Measurements from ENCODE around the gene SND1.

DNA sequence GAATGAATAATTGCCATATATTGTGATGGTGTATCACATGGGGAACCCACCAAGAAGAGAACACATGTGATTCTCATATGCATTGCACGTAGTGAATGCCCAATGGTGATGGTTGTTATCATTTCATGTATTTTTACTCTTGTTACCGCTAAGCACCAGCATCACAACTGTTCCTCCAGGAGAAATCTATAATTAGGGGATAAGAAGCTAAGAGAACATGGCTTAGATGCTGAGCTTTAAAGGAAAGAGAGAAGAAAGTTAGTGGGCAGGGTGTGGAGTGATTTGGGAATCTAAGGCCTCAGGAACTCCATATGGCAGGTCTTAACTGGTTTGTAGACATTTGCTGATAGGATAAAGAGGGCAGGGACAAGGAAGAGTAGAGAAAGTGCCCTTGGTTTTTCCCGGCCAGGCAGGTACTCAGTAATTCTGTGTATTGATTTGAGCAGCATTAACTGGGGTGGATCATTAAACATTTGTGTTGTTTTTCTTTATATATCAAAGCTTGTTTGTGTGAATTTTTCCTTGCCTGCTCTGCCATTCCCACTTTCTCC is 233.3 kb downstream of the SND1 start:
- TF ChIP-seq, protein P1, sequence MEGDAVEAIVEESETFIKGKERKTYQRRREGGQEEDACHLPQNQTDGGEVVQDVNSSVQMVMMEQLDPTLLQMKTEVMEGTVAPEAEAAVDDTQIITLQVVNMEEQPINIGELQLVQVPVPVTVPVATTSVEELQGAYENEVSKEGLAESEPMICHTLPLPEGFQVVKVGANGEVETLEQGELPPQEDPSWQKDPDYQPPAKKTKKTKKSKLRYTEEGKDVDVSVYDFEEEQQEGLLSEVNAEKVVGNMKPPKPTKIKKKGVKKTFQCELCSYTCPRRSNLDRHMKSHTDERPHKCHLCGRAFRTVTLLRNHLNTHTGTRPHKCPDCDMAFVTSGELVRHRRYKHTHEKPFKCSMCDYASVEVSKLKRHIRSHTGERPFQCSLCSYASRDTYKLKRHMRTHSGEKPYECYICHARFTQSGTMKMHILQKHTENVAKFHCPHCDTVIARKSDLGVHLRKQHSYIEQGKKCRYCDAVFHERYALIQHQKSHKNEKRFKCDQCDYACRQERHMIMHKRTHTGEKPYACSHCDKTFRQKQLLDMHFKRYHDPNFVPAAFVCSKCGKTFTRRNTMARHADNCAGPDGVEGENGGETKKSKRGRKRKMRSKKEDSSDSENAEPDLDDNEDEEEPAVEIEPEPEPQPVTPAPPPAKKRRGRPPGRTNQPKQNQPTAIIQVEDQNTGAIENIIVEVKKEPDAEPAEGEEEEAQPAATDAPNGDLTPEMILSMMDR (IDR thresholded peaks at IDR 0.05), result no peak
- no peak for TF ChIP-seq POLR2A (IDR thresholded peaks at IDR 0.05)
